ENCODE results near the gene MAP3K20.

MAP3K20 gene

GRCh38 chr2:173238831-173239230 lies 163.2 kb downstream of the MAP3K20 start:
- Histone ChIP-seq H3K4me3 (ENCODE audit: low read depth, low read length) (no peak overlapping the region), H3K27ac (no peak overlapping the region), H3K36me3 (replicated peaks) (no peaks in the 10 kb centered on the region), H3K27me3 (replicated peaks) (no peaks in the 10 kb centered on the region)
- no peak for DNase-seq
- in situ Hi-C loops (cut with HindIII; ENCODE audit: low pct_ligation_motif_present, low sequenced_read_pairs), result no loop called here
- no peak for TF ChIP-seq CTCF (IDR thresholded peaks at IDR 0.05; ENCODE audit: low read depth, low read length, missing control alignments)

- peak; percentile 12 for DNase-seq
- Histone ChIP-seq H3K27ac (no peak overlapping the region), H3K36me3 (replicated peaks) (no peaks in the 10 kb centered on the region), H3K27me3 (replicated peaks) (no peaks in the 10 kb centered on the region), H3K4me3 (ENCODE audit: low read depth, low read length) (no peak overlapping the region)
- in situ Hi-C loops (cut with HindIII; ENCODE audit: low pct_ligation_motif_present, low sequenced_read_pairs), result no loop called here
- TF ChIP-seq CTCF (IDR thresholded peaks at IDR 0.05; ENCODE audit: low read depth, low read length, missing control alignments), result no peak
Measured at GRCh38 chr2:173239644-173240043, 164.0 kb downstream of the MAP3K20 start.

- Histone ChIP-seq H3K27ac (no peak overlapping the region), H3K4me3 (ENCODE audit: low read depth, low read length) (no peak overlapping the region), H3K27me3 (replicated peaks) (no peaks in the 10 kb centered on the region), H3K36me3 (replicated peaks) (no peaks in the 10 kb centered on the region)
- DNase-seq, result no peak
- in situ Hi-C loops (cut with HindIII; ENCODE audit: low pct_ligation_motif_present, low sequenced_read_pairs), result no loop called here
- TF ChIP-seq CTCF (IDR thresholded peaks at IDR 0.05; ENCODE audit: low read depth, low read length, missing control alignments), result no peak
Measured at GRCh38 chr2:173240083-173240482, 164.4 kb downstream of the MAP3K20 start.

- Histone ChIP-seq H3K27me3 (replicated peaks) (no peaks in the 10 kb centered on the region), H3K4me3 (ENCODE audit: low read depth, low read length) (no peak overlapping the region), H3K27ac (no peak overlapping the region), H3K36me3 (replicated peaks) (no peaks in the 10 kb centered on the region)
- in situ Hi-C loops (cut with HindIII; ENCODE audit: low pct_ligation_motif_present, low sequenced_read_pairs), result no loop called here
- DNase-seq, result no peak
- no peak for TF ChIP-seq CTCF (IDR thresholded peaks at IDR 0.05; ENCODE audit: low read depth, low read length, missing control alignments)
Measured at GRCh38 chr2:173241643-173242042, 166.0 kb downstream of the MAP3K20 start.

DNA sequence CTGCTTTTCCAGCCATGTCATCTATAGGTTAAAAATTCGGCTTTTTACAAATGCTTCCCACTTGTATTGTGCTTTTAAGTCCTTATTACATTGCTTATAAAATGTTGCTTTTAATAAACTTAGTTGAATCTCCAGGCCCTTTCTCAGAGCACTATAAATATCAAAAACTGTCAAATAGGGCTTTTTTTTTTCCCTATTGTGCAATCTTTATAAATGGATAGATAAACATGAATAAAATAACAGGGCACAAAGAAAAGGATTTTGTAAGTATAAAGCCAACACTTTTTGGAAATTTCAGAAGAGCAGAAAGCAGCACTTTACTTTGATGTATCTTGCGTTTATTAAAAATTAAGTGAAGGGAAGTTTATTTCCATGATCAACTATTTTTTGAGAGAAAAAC lies 171.5 kb downstream of the MAP3K20 start:
- H3K4me3 ChIP-seq (ENCODE audit: low read depth, low read length), result no peak overlapping the region
- no peak overlapping the region for H3K27ac ChIP-seq
- H3K27me3 ChIP-seq (replicated peaks), result no peaks in the 10 kb centered on the region
- TF ChIP-seq CTCF (IDR thresholded peaks at IDR 0.05; ENCODE audit: low read depth, low read length, missing control alignments), result no peak
- in situ Hi-C loops (cut with HindIII; ENCODE audit: low pct_ligation_motif_present, low sequenced_read_pairs), result no loop called here
- H3K36me3 ChIP-seq (replicated peaks), result no peaks in the 10 kb centered on the region
- no peak for DNase-seq

DNA sequence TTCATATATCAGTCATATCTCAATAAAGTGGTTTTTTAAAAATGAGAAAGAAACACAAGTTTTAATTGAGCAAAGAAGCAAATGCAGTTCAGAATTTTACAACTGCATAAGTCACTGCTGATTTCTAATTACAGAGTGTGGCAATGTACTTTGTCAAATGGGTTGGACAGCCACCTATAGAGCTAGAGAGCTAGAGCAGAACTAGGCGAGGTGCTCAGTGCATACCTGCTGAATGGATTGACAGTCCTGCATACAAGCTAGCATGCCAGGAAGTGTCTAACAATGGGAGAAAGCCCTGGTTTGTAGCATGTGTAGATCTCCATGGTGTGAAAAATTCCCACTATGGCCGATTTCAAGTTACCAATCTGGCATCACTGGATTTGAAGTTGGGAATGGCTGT lies 172.7 kb downstream of the MAP3K20 start:
- in situ Hi-C loops (cut with HindIII; ENCODE audit: low pct_ligation_motif_present, low sequenced_read_pairs), result no loop called here
- no peak overlapping the region for H3K27ac ChIP-seq

More for the DNA sequence above, 172.7 kb downstream of the MAP3K20 start:
- TF ChIP-seq CTCF (IDR thresholded peaks at IDR 0.05; ENCODE audit: low read depth, low read length, missing control alignments), result no peak
- no peak for DNase-seq
- H3K36me3 ChIP-seq (replicated peaks), result no peaks in the 10 kb centered on the region
- H3K4me3 ChIP-seq (ENCODE audit: low read depth, low read length), result no peak overlapping the region
- no peaks in the 10 kb centered on the region for H3K27me3 ChIP-seq (replicated peaks)

Measured in brain microvascular endothelial cell (primary cell).